K562 (cell line): Measurements from ENCODE around the gene HEMK1. TPM values are rescaled to one million over a fixed set of nuclear protein-coding genes. Genes with fewer than 3 reads are reported as not detected.

Source experiments
- FOXJ2 ChIP-seq: fragments of 200-800 bp; sonication (Bioruptor generic); IDR thresholded peaks from 2 replicates; pipeline ENCODE4 v1.6.1; 2016; ENCODE audit warnings: missing genetic modification characterization, missing compliant biosample characterization
- GABPA ChIP-seq: fragments of 200-800 bp; sonication (Bioruptor generic); conservative IDR thresholded peaks from 2 replicates; pipeline ENCODE4 v1.6.1; 2016; ENCODE audit warnings: low read depth, missing genetic modification characterization, missing compliant biosample characterization
- GATAD2B ChIP-seq: fragments of 450-650 bp; IDR thresholded peaks from 2 replicates; pipeline ENCODE4 v1.6.1; 2017; ENCODE audit warnings: mild to moderate bottlenecking, borderline replicate concordance
- HCFC1 ChIP-seq: IDR thresholded peaks from 2 replicates; pipeline ENCODE4 v1.6.1; 2012; ENCODE audit warnings: low read depth, low read length, improper control_type of control experiment
- HDAC1 ChIP-seq, 2 experiments: fragments of 450-650 bp; IDR thresholded peaks; 2 replicates each; pipeline ENCODE4 v1.6.1; 2016 to 2017; ENCODE audit warnings: inconsistent platforms in 1 of 2, mild to moderate bottlenecking in 1 of 2, moderate library complexity in 1 of 2
- JUND ChIP-seq, 2 experiments: IDR thresholded peaks; 2 replicates in 1 of 2; 3 replicates in 1 of 2; pipeline ENCODE4 v1.6.1; 2011; ENCODE audit warnings: borderline replicate concordance in 2 of 2, low read depth in 2 of 2, low read length in 2 of 2, improper control_type of control experiment in 1 of 2, missing biosample characterization in 1 of 2, missing genetic modification characterization in 1 of 2, missing genetic modification reagents in 1 of 2
- KDM1A ChIP-seq, 2 experiments: fragments of 450-650 bp; IDR thresholded peaks; 2 replicates each; pipeline ENCODE4 v1.6.1; 2016; ENCODE audit warnings: mild to moderate bottlenecking in 2 of 2
- MAFK ChIP-seq: IDR thresholded peaks from 2 replicates; pipeline ENCODE4 v1.6.1; 2011; ENCODE audit warnings: low read length, improper control_type of control experiment
- MECOM ChIP-seq: fragments of 250-450 bp; sonication (Bioruptor Pico); IDR thresholded peaks from 2 replicates; pipeline ENCODE4 v1.8.0; 2022; ENCODE audit warnings: inconsistent platforms
- MTA3 ChIP-seq: fragments of 450-650 bp; formaldehyde crosslinking; IDR thresholded peaks from 2 replicates; pipeline ENCODE4 v1.6.1; 2017; ENCODE audit warnings: mild to moderate bottlenecking, borderline replicate concordance
- MYC ChIP-seq, 2 experiments: fragments of 250-450 bp in 1 of 2; sonication (Bioruptor Pico) in 1 of 2; IDR thresholded peaks; 2 replicates each; pipeline versions ENCODE4 v1.5.1 to v1.6.1; 2012 to 2021; ENCODE audit warnings: low read depth in 2 of 2, borderline replicate concordance in 1 of 2, improper control_type of control experiment in 1 of 2, low read length in 1 of 2, mild to moderate bottlenecking in 1 of 2, moderate library complexity in 1 of 2
- NRF1 ChIP-seq, 2 experiments: fragments of 450-650 bp; IDR thresholded peaks in 1 of 2; conservative IDR thresholded peaks in 1 of 2; 2 replicates each; pipeline ENCODE4 v1.6.1; 2014; ENCODE audit warnings: mild to moderate bottlenecking in 2 of 2
- PHF8 ChIP-seq: fragments of 200-600 bp; sonication (generic); IDR thresholded peaks from 2 replicates; pipeline ENCODE4 v1.6.1; 2012; ENCODE audit warnings: mixed run types, mild to moderate bottlenecking, inconsistent platforms, low read length, moderate library complexity, borderline replicate concordance
- RB1 ChIP-seq: fragments of 450-650 bp; IDR thresholded peaks from 2 replicates; pipeline ENCODE4 v1.6.1; 2017; ENCODE audit warnings: low read depth, mild to moderate bottlenecking
- TEAD1 ChIP-seq, 2 experiments: fragments of 450-650 bp in 1 of 2; sonication (generic) in 1 of 2; formaldehyde crosslinking; IDR thresholded peaks; 2 replicates each; pipeline versions ENCODE4 v1.4.0 to v1.8.0; 2020 to 2022; ENCODE audit warnings: mild to moderate bottlenecking in 2 of 2, missing genetic modification reagents in 1 of 2
- ZEB2 ChIP-seq: fragments of 450-650 bp; IDR thresholded peaks from 2 replicates; pipeline ENCODE4 v1.6.1; 2016
- ZFX ChIP-seq: sonication (generic); formaldehyde crosslinking; IDR thresholded peaks from 2 replicates; pipeline ENCODE4 v1.8.0; 2022; ENCODE audit warnings: mild to moderate bottlenecking, missing genetic modification reagents, moderate library complexity
- polyA plus RNA-seq, 8 experiments: library from polyadenylated mRNA; depleted of rRNA in 4 of 8; stranded (reverse) in 5 of 8; unstranded in 3 of 8; fragments of >200 nt; fragmentation: Nextera tagmentation in 2 of 8; fragmentation: Illumina TruSeq in 1 of 8; extraction: Ambion mirVana in 2 of 8; extraction: Trizol in 1 of 8; gene quantifications; 2 replicates each; pipeline versions ENCODE4 v1.2.1 to v1.2.3, GENCODE V29; 2011 to 2014; ENCODE audit warnings: inconsistent platforms in 1 of 8, missing spikeins in 1 of 8
- total RNA-seq, 7 experiments: library from RNA; depleted of rRNA in 6 of 7; stranded (reverse); fragments of >200 nt in 6 of 7; fragmentation: Illumina TruSeq in 2 of 7; extraction: Trizol in 2 of 7; gene quantifications; 2 replicates each; pipeline versions ENCODE4 v1.2.1 to v1.2.3, GENCODE V29; 2011 to 2021; ENCODE audit warnings: low replicate concordance in 1 of 7
- TF ChIP-seq, protein P1 (sequence below), 2 experiments: fragments of 450-650 bp; conservative IDR thresholded peaks; 2 replicates each; pipeline ENCODE4 v1.6.1; 2017; ENCODE audit warnings: mild to moderate bottlenecking in 2 of 2, moderate library complexity in 2 of 2
- TF ChIP-seq, protein P2 (sequence below): fragments of 250-450 bp; sonication (Bioruptor Pico); IDR thresholded peaks from 2 replicates; pipeline ENCODE4 v1.4.0; 2020
- TF ChIP-seq, protein P3 (sequence below): fragments of 200-800 bp; sonication (Bioruptor generic); IDR thresholded peaks from 2 replicates; pipeline ENCODE4 v1.6.1; 2017; ENCODE audit warnings: missing genetic modification characterization, missing compliant biosample characterization
- TF ChIP-seq, protein P4 (sequence below): fragments of 450-650 bp; conservative IDR thresholded peaks from 2 replicates; pipeline ENCODE4 v1.6.1; 2016; ENCODE audit warnings: missing genetic modification characterization, low read depth, mild to moderate bottlenecking, control low read depth, missing compliant biosample characterization

HEMK1 gene
- total and polyA plus RNA-seq, 9 of the 15 experiments (the other 6 are each of a cell fraction or from before 2014, with no cell fraction given) = 2.0 to 16.8 (median 11.4) TPM

DNA sequence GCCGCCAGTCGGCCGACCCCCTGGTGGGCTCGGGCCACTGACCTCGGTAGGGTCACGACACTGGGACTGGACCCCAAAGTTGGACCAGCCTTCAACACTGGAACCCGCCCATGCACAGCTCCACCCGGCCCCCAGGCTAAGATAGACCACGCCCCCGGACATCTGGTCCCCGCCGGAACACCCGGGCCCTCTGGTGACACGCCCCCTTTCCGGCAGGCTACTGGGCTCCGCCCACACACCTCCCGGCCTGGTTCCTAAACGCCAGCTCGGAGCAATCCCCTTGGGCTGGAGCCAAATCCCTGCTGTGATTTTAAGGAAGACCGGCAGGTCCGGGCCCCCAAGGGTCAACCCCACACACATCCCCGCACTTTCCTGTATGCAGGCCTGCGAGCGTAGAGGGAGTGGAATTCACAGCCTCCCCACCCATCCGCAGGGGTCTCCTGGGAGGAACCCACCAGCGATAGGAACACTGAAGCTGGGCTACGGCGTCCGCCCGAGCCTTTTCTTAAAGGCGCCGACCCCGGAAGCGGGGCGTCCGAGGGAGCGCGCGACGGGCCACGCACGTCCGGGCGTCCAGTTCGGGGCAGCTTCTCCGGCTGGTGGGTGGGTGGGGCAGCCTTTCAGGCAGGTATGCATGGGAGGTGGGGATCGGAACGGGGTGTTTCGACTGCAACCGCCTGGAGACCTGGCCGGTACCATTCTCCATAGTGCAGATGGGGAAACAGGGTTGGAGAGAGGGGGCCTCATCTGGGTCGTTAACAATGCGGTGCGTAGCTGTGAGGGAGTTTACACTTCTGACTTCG, at the start of gene HEMK1 (continued):
- TF ChIP-seq GABPA (tag) = peak; percentile 99
- 0 out of 4 replicates have a peak, but pooled peaks of 1 of the 2 experiments have one; percentile 6 for TF ChIP-seq TEAD1 (CRISPR knock-in tag; IDR thresholded peaks at IDR 0.05)
- TF ChIP-seq, protein P1, sequence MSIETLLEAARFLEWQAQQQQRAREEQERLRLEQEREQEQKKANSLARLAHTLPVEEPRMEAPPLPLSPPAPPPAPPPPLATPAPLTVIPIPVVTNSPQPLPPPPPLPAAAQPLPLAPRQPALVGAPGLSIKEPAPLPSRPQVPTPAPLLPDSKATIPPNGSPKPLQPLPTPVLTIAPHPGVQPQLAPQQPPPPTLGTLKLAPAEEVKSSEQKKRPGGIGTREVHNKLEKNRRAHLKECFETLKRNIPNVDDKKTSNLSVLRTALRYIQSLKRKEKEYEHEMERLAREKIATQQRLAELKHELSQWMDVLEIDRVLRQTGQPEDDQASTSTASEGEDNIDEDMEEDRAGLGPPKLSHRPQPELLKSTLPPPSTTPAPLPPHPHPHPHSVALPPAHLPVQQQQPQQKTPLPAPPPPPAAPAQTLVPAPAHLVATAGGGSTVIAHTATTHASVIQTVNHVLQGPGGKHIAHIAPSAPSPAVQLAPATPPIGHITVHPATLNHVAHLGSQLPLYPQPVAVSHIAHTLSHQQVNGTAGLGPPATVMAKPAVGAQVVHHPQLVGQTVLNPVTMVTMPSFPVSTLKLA (conservative IDR thresholded peaks at IDR 0.05) = peak; percentile 80 to 90
- TF ChIP-seq KDM1A (IDR thresholded peaks at IDR 0.05) = peak; percentile 82 to 83
- peak in 1 of 2 experiments; percentile 70; a peak in 2 of 4 replicates for TF ChIP-seq HDAC1 (IDR thresholded peaks at IDR 0.05)
- TF ChIP-seq ZEB2 = peak; percentile 98
- TF ChIP-seq, protein P2, sequence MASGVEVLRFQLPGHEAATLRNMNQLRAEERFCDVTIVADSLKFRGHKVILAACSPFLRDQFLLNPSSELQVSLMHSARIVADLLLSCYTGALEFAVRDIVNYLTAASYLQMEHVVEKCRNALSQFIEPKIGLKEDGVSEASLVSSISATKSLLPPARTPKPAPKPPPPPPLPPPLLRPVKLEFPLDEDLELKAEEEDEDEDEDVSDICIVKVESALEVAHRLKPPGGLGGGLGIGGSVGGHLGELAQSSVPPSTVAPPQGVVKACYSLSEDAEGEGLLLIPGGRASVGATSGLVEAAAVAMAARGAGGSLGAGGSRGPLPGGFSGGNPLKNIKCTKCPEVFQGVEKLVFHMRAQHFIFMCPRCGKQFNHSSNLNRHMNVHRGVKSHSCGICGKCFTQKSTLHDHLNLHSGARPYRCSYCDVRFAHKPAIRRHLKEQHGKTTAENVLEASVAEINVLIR (CRISPR knock-in tag) = peak; percentile 77
- TF ChIP-seq ZFX (CRISPR knock-in tag) = peak; percentile 79
- TF ChIP-seq FOXJ2 (tag) = no peak
- TF ChIP-seq MAFK = no peak
- peak; percentile 68; the same call in 1 of the 2 replicates for TF ChIP-seq PHF8
- no peak for TF ChIP-seq MECOM (CRISPR knock-in tag)
- TF ChIP-seq MYC (IDR thresholded peaks at IDR 0.05; ENCODE audit: low read depth, low read length) = peak; percentile 60
- TF ChIP-seq MYC (CRISPR knock-in tag; IDR thresholded peaks at IDR 0.05; ENCODE audit: borderline replicate concordance, low read depth) = no peak
- TF ChIP-seq MTA3 = peak; percentile 95
- peak; percentile 84 for TF ChIP-seq HCFC1
- TF ChIP-seq, protein P3, sequence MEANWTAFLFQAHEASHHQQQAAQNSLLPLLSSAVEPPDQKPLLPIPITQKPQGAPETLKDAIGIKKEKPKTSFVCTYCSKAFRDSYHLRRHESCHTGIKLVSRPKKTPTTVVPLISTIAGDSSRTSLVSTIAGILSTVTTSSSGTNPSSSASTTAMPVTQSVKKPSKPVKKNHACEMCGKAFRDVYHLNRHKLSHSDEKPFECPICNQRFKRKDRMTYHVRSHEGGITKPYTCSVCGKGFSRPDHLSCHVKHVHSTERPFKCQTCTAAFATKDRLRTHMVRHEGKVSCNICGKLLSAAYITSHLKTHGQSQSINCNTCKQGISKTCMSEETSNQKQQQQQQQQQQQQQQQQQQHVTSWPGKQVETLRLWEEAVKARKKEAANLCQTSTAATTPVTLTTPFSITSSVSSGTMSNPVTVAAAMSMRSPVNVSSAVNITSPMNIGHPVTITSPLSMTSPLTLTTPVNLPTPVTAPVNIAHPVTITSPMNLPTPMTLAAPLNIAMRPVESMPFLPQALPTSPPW (CRISPR knock-in tag) = peak; percentile 72
- TF ChIP-seq RB1 = peak; percentile 74
- TF ChIP-seq, protein P4, sequence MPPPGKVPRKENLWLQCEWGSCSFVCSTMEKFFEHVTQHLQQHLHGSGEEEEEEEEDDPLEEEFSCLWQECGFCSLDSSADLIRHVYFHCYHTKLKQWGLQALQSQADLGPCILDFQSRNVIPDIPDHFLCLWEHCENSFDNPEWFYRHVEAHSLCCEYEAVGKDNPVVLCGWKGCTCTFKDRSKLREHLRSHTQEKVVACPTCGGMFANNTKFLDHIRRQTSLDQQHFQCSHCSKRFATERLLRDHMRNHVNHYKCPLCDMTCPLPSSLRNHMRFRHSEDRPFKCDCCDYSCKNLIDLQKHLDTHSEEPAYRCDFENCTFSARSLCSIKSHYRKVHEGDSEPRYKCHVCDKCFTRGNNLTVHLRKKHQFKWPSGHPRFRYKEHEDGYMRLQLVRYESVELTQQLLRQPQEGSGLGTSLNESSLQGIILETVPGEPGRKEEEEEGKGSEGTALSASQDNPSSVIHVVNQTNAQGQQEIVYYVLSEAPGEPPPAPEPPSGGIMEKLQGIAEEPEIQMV (tag) = no peak
- peak; percentile 82 for TF ChIP-seq GATAD2B
- peak; percentile 32 to 51; a peak in 2 of 4 replicates for TF ChIP-seq NRF1 (conservative IDR thresholded peaks at IDR 0.05 in 1 of 2, IDR thresholded peaks at IDR 0.05 in 1 of 2)
- peak; percentile 19; the same call in 1 of the 2 replicates for TF ChIP-seq JUND (IDR thresholded peaks at IDR 0.05; ENCODE audit: borderline replicate concordance, low read depth, low read length)
- TF ChIP-seq JUND (tag; IDR thresholded peaks at IDR 0.05; ENCODE audit: borderline replicate concordance, low read depth, low read length) = no peak; the same call in 2 of the 3 replicates
